ENCODE data around the gene SELENOK.
A peak's percentile ranks its signal among the peaks of the same experiment; 100 is the strongest.

SELENOK gene

DNA sequence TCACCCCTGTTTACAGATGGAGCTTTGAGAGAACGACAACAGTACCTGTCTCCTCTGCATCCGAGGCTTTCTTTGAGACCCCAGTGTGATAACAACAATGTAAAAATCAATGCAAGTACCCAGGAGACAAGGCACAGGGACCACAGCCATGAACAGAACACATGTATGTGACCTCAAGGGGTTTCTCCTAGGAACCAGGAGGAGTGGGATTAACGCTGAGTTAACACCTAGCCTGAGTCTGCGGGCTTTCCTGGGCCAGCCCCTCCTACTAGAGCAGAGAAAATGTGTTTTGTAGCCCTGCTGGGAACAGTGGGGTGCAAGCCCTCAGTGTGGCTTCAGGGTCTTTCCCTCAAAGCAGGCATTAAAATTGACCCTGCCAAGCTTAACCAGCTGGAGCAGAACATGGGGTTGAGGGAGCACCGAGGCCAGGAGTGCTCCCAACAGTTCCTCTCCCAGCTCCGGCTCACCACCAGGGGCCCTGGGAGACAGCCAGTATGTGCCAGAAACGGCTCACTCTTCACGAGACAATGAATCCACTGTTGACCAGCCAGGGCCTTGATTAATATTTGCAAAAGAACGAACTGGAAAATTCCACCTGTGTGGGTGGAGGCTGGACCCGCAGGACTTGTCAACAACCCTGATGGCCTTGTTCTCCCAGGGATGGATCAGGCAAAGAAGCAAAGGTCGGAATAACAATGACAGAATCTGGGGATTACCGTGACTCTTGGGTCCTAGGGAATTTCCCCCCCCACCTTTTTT lies 49.0 kb downstream of the SELENOK start:
- DNase-seq, result no peak

DNA sequence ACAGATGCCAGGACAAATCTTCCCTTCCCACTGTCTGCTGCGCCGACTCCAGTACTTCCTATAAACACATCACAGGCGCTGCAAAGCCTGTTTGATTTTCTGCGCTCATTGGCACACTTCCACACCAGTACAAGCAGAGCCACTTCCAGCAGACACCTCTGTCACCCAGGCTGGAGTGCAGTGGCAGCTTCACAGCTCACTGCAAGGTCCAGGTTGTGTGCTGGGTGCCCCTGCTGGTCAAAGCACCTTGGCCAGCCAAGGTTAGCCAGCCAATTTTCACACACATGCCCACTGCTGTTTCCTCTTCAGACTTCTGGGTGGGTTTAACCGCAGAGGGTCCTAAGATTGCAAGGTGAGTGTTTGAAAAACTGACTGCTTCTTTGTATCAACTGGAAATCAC lies 50.4 kb downstream of the SELENOK start:
- no peak for DNase-seq

DNA sequence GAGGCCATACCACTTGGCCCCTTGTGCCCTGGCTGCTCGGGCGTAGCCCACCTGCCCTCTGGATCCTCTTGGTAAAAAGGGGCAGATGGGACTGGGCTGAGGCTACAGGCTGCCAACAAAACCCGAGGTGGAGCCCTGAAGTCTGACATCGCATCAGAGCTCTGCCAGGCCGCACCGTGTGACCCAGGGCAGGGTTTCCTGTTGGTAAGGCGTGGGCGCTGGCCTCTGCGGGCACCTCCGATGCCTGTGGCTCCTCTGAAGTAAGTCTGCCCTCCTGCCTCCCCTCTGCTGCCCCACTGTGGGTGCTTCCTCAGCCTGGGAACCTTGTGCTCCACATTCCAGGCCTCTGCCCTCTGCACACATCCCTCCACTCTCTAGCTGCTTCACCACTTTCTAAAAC lies 54.3 kb downstream of the SELENOK start:
- peak; percentile 45 to 69 for DNase-seq

DNA sequence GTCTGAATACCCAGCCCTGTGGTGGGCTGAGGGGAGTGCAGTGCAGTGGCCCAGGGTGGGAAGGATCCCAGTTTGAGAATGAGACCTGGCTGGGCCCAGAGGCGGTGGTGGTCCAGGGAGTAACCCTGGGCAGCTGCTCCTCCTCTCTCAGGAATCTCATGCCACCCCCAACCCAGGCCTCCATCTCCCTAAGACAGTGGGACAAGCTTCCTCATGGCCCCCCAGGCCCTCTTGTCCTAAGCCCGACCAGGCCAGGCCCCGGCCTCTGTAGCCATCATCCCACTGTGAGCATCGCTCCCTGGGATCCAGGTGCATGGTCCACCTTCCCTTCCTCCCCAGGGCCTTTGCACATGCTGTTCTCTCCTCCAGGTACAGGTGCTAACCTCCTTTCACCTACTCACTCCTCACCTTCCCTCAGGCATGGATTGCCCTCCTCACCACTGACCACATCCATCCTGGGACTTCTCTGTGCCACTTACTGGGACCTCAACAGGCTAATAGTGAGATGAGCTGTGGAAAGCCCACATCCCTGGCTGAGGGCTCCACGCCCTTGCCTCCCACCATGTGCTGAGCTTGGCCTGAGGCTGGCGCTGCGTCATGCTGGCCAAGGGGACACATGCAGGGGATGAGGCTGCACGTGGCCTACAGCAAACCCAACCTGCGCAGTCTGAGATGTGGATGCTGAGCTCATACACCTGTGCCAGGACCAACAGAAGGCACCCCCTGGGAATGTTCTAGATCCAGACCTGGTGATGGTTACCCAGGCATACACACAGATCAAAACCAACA lies 55.4 kb downstream of the SELENOK start:
- DNase-seq, result no peak

DNA sequence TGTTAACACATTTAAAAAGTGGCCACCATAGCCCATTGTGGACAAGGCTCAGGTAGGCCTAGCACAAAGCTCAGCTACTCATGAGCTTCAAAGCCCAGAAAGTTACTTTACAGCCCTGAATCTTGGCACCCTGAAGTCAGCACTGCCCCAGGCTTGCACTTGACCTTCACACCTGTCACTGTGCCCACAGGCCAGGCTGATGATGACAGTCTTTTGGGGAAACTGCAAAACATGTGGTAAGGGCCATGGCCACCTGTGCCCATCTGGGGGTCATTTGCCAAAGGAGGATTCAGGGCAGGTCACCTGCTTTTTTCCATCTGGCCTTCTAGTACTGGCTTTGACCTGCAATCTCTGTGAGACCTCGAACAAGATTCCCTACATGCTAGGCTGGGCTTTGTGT lies 56.4 kb downstream of the SELENOK start:
- no peak for DNase-seq

DNA sequence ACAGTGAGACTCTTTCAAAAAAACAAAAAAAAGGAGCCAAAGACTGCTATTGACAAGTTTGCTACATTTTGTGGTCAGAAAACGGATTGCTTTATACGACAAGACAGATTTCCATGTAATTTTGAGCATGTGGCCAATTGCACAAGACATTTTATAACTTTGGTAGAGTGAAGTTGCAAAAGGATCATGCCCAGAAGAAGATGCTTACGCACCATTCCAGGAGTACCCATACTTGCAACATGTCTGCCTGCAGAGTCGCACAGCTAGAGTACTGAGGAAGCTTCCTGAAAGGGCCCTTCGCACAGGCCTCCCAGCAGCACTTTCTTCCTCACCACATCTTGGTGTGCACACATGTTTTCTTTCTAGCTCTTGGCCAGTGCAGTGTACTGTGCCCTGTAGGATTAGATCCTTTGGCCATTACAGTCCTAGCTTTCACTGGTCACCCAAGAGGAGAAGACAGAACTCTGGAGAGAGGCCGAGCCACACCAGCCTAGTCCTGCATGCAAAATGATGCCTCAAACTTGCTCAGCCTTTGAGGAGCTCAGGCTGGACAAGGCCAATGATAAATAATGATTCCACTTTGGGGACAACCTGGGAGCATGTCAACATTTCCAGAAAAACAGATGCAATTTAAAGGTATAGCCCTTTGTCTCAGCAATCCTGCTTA lies 57.1 kb downstream of the SELENOK start:
- DNase-seq, result peak; percentile 90 to 99

All from inflammatory macrophage (primary cell).